Measurements from ENCODE around the gene SATB1. TPM values are rescaled to one million over a fixed set of nuclear protein-coding genes. Genes with fewer than 3 reads are reported as not detected.

SATB1 gene
- total RNA-seq, 1 donor from 2014 or later, result 28.2 TPM

DNA sequence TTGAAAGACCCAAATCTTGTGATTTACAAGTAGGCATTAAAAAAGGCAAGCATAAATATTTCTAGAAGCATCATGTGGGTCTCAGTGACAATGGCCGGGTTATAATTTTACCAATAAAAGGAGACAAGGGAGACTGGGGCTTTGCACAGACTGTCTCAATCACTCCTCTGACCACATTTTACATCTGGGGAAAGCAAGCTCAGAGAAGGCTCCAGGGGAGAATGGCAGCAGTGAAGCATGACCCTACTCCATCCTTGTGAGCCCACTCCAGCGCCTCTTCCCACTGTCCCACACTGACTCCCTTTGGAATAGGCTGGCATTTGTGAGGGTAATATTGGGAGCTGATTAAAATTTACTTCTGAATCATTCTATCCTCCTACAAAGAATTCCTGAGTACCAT, 61.8 kb downstream of the SATB1 start:
- Mint-ChIP-seq H3K9me3 (ENCODE audit: unreplicated experiment) (no peaks in the 10 kb centered on the region), H3K27me3 (ENCODE audit: unreplicated experiment) (no peaks in the 10 kb centered on the region), H3K4me1 (ENCODE audit: unreplicated experiment) (no peaks in the 10 kb centered on the region), H3K36me3 (ENCODE audit: low read depth, unreplicated experiment) (no peaks in the 10 kb centered on the region), H3K27ac (ENCODE audit: unreplicated experiment) (no peak overlapping the region), H3K4me3 (ENCODE audit: unreplicated experiment) (no peak overlapping the region)
- TF ChIP-seq, protein P1, sequence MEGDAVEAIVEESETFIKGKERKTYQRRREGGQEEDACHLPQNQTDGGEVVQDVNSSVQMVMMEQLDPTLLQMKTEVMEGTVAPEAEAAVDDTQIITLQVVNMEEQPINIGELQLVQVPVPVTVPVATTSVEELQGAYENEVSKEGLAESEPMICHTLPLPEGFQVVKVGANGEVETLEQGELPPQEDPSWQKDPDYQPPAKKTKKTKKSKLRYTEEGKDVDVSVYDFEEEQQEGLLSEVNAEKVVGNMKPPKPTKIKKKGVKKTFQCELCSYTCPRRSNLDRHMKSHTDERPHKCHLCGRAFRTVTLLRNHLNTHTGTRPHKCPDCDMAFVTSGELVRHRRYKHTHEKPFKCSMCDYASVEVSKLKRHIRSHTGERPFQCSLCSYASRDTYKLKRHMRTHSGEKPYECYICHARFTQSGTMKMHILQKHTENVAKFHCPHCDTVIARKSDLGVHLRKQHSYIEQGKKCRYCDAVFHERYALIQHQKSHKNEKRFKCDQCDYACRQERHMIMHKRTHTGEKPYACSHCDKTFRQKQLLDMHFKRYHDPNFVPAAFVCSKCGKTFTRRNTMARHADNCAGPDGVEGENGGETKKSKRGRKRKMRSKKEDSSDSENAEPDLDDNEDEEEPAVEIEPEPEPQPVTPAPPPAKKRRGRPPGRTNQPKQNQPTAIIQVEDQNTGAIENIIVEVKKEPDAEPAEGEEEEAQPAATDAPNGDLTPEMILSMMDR (IDR thresholded peaks at IDR 0.05; ENCODE audit: unreplicated experiment), result no peak
- DNase-seq (ENCODE audit: low spot score), result no peak

DNA sequence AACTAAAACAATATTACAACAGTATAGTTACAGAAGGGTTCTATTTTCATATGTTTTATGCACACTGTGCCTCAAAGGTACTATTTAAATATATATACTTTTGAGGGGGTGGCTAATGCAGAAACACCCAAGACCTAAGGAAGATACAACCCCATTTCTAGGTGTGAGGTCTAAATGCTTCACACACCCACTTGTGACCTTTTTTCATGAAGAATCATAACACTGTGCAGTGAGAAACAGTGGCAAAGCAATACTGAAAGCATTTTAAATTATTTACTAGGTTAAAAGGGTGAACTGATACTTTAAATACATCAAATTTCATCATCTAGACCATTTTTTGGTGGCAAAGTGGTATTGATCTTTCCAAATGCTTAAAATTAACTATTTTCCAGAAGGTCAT, 67.4 kb downstream of the SATB1 start:
- no peak for DNase-seq (ENCODE audit: low spot score)
- no peak overlapping the region for H3K4me3 Mint-ChIP-seq (ENCODE audit: unreplicated experiment)
- no peaks in the 10 kb centered on the region for H3K27me3 Mint-ChIP-seq (ENCODE audit: unreplicated experiment)
- H3K27ac Mint-ChIP-seq (ENCODE audit: unreplicated experiment), result no peak overlapping the region
- TF ChIP-seq, protein P1 (IDR thresholded peaks at IDR 0.05; ENCODE audit: unreplicated experiment), result no peak
- no peaks in the 10 kb centered on the region for H3K9me3 Mint-ChIP-seq (ENCODE audit: unreplicated experiment)
- H3K4me1 Mint-ChIP-seq (ENCODE audit: unreplicated experiment), result no peaks in the 10 kb centered on the region
- H3K36me3 Mint-ChIP-seq (ENCODE audit: low read depth, unreplicated experiment), result no peaks in the 10 kb centered on the region

DNA sequence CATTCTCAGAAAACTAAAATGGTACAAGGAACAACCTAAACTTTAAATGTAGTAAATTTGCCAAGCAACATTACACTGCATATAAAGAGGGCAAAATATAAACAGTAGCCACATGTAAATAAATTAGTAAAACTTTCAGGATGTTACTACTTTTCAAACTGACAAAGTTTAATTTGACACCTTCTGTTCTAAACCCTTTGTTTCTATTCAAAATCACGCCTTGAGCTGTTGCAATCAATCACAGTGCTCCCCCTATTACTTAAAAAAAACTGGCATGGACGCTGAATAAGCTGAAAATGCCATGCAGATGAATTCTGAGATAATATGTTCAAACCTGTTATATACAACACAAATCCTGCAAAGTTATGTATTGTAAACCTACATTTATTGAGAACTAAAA, 69.3 kb downstream of the SATB1 start:
- Mint-ChIP-seq H3K36me3 (ENCODE audit: low read depth, unreplicated experiment) (peaks cover 3% of the 10 kb centered on the region), H3K4me1 (ENCODE audit: unreplicated experiment) (no peaks in the 10 kb centered on the region), H3K27me3 (ENCODE audit: unreplicated experiment) (no peaks in the 10 kb centered on the region), H3K27ac (ENCODE audit: unreplicated experiment) (no peak overlapping the region), H3K4me3 (ENCODE audit: unreplicated experiment) (no peak overlapping the region), H3K9me3 (ENCODE audit: unreplicated experiment) (no peaks in the 10 kb centered on the region)
- DNase-seq (ENCODE audit: low spot score), result no peak
- TF ChIP-seq, protein P1 (IDR thresholded peaks at IDR 0.05; ENCODE audit: unreplicated experiment), result no peak

DNA sequence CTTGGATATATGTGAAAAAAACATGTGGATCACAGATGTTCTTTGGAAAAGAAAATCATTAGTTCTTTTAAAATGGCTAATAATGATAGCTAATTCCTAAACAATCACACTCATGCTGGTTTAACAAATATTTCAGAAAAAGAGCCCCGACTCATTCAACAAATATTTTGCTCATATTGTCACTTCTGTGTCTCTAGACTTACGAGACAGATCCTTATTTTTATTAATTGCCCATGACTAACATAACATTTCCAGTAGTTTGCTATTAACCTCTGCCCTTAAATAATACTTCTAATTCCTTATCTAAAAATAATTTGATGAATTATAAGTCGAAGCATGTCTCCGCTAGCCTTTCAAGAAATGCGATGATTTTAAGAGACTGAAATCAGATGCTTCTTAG, 70.4 kb downstream of the SATB1 start:
- Mint-ChIP-seq H3K27ac (ENCODE audit: unreplicated experiment) (no peak overlapping the region), H3K4me3 (ENCODE audit: unreplicated experiment) (no peak overlapping the region)

More for the DNA sequence above, 70.4 kb downstream of the SATB1 start:
- Mint-ChIP-seq H3K4me1 (ENCODE audit: unreplicated experiment) (no peaks in the 10 kb centered on the region), H3K9me3 (ENCODE audit: unreplicated experiment) (no peaks in the 10 kb centered on the region), H3K27me3 (ENCODE audit: unreplicated experiment) (no peaks in the 10 kb centered on the region), H3K36me3 (ENCODE audit: low read depth, unreplicated experiment) (peaks cover 3% of the 10 kb centered on the region)
- TF ChIP-seq, protein P1 (IDR thresholded peaks at IDR 0.05; ENCODE audit: unreplicated experiment), result no peak
- DNase-seq (ENCODE audit: low spot score), result no peak
